Endothelial cell of umbilical vein (primary cell): ENCODE results near the gene CYFIP2. TPM values are rescaled to one million over a fixed set of nuclear protein-coding genes. Genes with fewer than 3 reads are reported as not detected.

Experiments used
- BruUV-seq: library from RNA; stranded (reverse); fragments of 400-500 nt; replicated peaks from 2 replicates; lab custom pipeline; 2021; lab: Mats Ljungman, UMichigan
- CTCF ChIA-PET: fragments of 300-600, 350-600 bp; sonication (Branson Sonifier 250); formaldehyde crosslinking; loops from one replicate; lab custom pipeline; 2021; ENCODE audit warnings: antibody characterized with exemption, inconsistent platforms; lab: Charles Lee
- POLR2A ChIA-PET: fragments of 300-600, 350-600 bp; sonication (Branson Sonifier 250); formaldehyde crosslinking; loops from one replicate; lab custom pipeline; 2021; ENCODE audit warnings: antibody characterized with exemption, inconsistent platforms; lab: Charles Lee
- DNase-seq: peaks from one replicate; pipeline ENCODE4 v3.0.0-alpha.2; 2011; ENCODE audit warnings: low read depth, low spot score
- FAIRE-seq: peaks from 2 replicates; lab custom pipeline; 2011; peaks lifted over from hg19 to GRCh38; lab: Jason Lieb, UNC
- H2AFZ ChIP-seq: 2 replicates; pipeline ENCODE4 v1.6.0; 2012; ENCODE audit warnings: low read depth, low read length, control low read depth, inconsistent platforms
- H3K27ac ChIP-seq: 2 replicates; pipeline ENCODE4 v1.5.1; 2011; ENCODE audit warnings: low read depth, mild to moderate bottlenecking, control low read depth, low read length, moderate library complexity; ENCODE audit not compliant: insufficient read depth
- H3K27me3 ChIP-seq, 2 experiments: 2 replicates each; pipeline versions ENCODE4 v1.6.0 to v1.6.1; 2011; ENCODE audit warnings: low read length in 2 of 2, mixed read lengths in 1 of 2; ENCODE audit not compliant: control insufficient read depth in 2 of 2, insufficient read depth in 2 of 2
- H3K36me3 ChIP-seq, 2 experiments: 2 replicates in 1 of 2; 3 replicates in 1 of 2; pipeline ENCODE4 v1.5.1; 2011; ENCODE audit warnings: low read length in 2 of 2, mild to moderate bottlenecking in 1 of 2, moderate library complexity in 1 of 2; ENCODE audit not compliant: control insufficient read depth in 2 of 2, insufficient read depth in 2 of 2; ENCODE audit errors: extremely low read depth in 1 of 2
- H3K4me1 ChIP-seq: 3 replicates; pipeline ENCODE4 v1.5.1; 2011; ENCODE audit warnings: mild to moderate bottlenecking, low read length; ENCODE audit not compliant: control insufficient read depth, insufficient read depth; ENCODE audit errors: extremely low read depth
- H3K4me2 ChIP-seq: 2 replicates; pipeline ENCODE4 v1.6.1; 2011; ENCODE audit warnings: low read length, control low read depth, mixed read lengths; ENCODE audit not compliant: insufficient read depth
- H3K4me3 ChIP-seq, 3 experiments: fragments of 200-600 bp in 1 of 3; sonication (generic), shearing (Covaris generic) in 1 of 3; replicated peaks in 1 of 3; 2 replicates each; pipeline ENCODE4 v1.5.1; 2011 to 2016; ENCODE audit warnings: control low read depth in 3 of 3, low read length in 3 of 3, mild to moderate bottlenecking in 2 of 3, inconsistent platforms in 1 of 3, low read depth in 1 of 3, moderate library complexity in 1 of 3; ENCODE audit not compliant: insufficient read depth in 1 of 3
- H3K79me2 ChIP-seq: 2 replicates; pipeline ENCODE4 v1.6.0; 2012; ENCODE audit warnings: low read length, inconsistent platforms; ENCODE audit not compliant: control insufficient read depth, insufficient read depth
- H3K9ac ChIP-seq: replicated peaks from 2 replicates; pipeline ENCODE3; 2011; ENCODE audit warnings: low read length, control low read depth; ENCODE audit not compliant: insufficient read depth; ENCODE audit errors: extremely low read depth
- H3K9me1 ChIP-seq: replicated peaks from 3 replicates; pipeline ENCODE4 v1.6.0; 2011; ENCODE audit warnings: mild to moderate bottlenecking, low read length; ENCODE audit not compliant: control insufficient read depth, insufficient read depth; ENCODE audit errors: extremely low read depth
- H3K9me3 ChIP-seq: replicated peaks from 2 replicates; pipeline ENCODE4 v1.5.1; 2012; ENCODE audit warnings: low read length, inconsistent platforms; ENCODE audit not compliant: control insufficient read depth, insufficient read depth
- H4K20me1 ChIP-seq: replicated peaks from 2 replicates; pipeline ENCODE3; 2011; ENCODE audit warnings: mild to moderate bottlenecking, low read length; ENCODE audit not compliant: control insufficient read depth, insufficient read depth; ENCODE audit errors: extremely low read depth
- EZH2 ChIP-seq: IDR thresholded peaks from 2 replicates; pipeline ENCODE4 v1.6.1; 2012; ENCODE audit warnings: borderline replicate concordance, low read depth, mild to moderate bottlenecking, moderate library complexity, low read length, inconsistent platforms; ENCODE audit not compliant: severe bottlenecking
- JUN ChIP-seq: IDR thresholded peaks from 2 replicates; pipeline ENCODE4 v1.6.1; 2011; ENCODE audit warnings: borderline replicate concordance, low read depth; ENCODE audit not compliant: insufficient read length, insufficient read depth
- dilution Hi-C: fragments of 300-500 bp; cut with MboI; formaldehyde crosslinking; loops from one replicate; pipeline ENCODE4 v1.15.0; 2019; ENCODE audit warnings: low sequenced_read_pairs; ENCODE audit not compliant: extremely low pct_ligation_motif_present
- intact Hi-C: fragments of 100-400 bp; cut with micrococcal nuclease; formaldehyde crosslinking; loops from one replicate; pipeline ENCODE4 v1.10.0; 2022
- polyA plus RNA-seq, 4 experiments: library from polyadenylated mRNA; depleted of rRNA in 3 of 4; stranded (reverse) in 3 of 4; unstranded in 1 of 4; fragments of >200 nt; gene quantifications; 2 replicates each; pipeline versions ENCODE4 v1.2.1 to v1.2.3, GENCODE V29; 2011 to 2012; ENCODE audit warnings: missing spikeins in 1 of 4
- total RNA-seq: library from RNA; stranded (reverse); gene quantifications from 2 replicates; pipeline ENCODE4 v1.2.3, GENCODE V29; 2021
- TF ChIP-seq, protein P1 (sequence below), 2 donors: IDR thresholded peaks; 1 replicate in 1 of 2; 2 replicates in 1 of 2; pipeline ENCODE4 v1.5.1; 2011; ENCODE audit warnings: low read length in 2 of 2, mild to moderate bottlenecking in 2 of 2, moderate library complexity in 2 of 2, control low read depth in 1 of 2, inconsistent platforms in 1 of 2, low read depth in 1 of 2; ENCODE audit not compliant: insufficient read depth in 1 of 2; ENCODE audit errors: extremely low read depth in 1 of 2

Gene CYFIP2
- total and polyA plus RNA-seq, 2 donors (not counting 3 experiments of a cell fraction or from before 2014, with no cell fraction given), result 9.2 to 22.4 TPM

DNA sequence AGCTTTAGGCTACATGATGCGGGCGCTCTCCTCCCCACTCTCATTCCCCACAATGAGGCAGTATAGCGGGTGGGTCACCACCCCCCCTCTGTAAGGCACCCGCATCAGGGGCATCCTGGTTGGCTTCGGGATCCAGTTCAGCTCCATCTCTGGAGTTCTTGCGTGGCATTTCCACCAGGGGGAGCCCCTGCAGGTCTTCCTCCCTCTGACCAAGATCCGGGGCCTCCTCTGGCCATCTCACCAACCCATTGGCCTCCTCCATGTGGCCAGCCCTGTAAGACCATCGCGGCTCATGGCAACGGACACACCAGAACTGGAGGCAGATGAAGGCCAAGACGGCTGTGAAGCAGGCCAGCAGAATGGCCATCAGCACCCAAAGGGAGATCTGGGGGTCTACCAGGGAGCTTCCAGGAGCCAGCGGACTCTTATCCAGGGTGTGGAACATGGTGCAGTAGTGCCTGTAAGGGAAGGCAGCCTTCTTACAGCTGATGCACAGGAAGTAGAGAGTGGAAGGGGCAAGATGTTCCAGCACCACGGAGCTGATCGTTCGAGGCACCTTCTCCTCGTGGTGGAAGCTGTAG is 77.0 kb downstream of the CYFIP2 start:
- Histone ChIP-seq H3K9me1 (no peaks in the 10 kb centered on the region), H3K27me3 (peaks cover 0 to 3% of the 10 kb centered on the region in 2 experiments), H3K9me3 (no peaks in the 10 kb centered on the region), H3K9ac (no peak overlapping the region), H3K79me2 (no peaks in the 10 kb centered on the region), H3K36me3 (no peaks in the 10 kb centered on the region), H3K4me3 (no peak overlapping the region), H3K4me2 (no peak overlapping the region), H3K4me1 (no peaks in the 10 kb centered on the region), H2AFZ (no peak overlapping the region), H3K27ac (no peak overlapping the region), H4K20me1 (no peaks in the 10 kb centered on the region)
- no peak for TF ChIP-seq JUN
- no peak for TF ChIP-seq EZH2
- TF ChIP-seq, protein P1, sequence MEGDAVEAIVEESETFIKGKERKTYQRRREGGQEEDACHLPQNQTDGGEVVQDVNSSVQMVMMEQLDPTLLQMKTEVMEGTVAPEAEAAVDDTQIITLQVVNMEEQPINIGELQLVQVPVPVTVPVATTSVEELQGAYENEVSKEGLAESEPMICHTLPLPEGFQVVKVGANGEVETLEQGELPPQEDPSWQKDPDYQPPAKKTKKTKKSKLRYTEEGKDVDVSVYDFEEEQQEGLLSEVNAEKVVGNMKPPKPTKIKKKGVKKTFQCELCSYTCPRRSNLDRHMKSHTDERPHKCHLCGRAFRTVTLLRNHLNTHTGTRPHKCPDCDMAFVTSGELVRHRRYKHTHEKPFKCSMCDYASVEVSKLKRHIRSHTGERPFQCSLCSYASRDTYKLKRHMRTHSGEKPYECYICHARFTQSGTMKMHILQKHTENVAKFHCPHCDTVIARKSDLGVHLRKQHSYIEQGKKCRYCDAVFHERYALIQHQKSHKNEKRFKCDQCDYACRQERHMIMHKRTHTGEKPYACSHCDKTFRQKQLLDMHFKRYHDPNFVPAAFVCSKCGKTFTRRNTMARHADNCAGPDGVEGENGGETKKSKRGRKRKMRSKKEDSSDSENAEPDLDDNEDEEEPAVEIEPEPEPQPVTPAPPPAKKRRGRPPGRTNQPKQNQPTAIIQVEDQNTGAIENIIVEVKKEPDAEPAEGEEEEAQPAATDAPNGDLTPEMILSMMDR (IDR thresholded peaks at IDR 0.05; ENCODE audit: extremely low read depth in 1 of 2, insufficient read depth in 1 of 2, low read depth in 1 of 2, low read length in 2 of 2), result peak; percentile 65
- ChIA-PET CTCF (interaction anchor here (0.6 to 5.3 kb wide), 38 partner anchors 8 to 405 kb away, joined by 3 to 52 read pairs (median 4); partner anchors contain the start of genes LSM11 and THG1L), POLR2A (no interaction called here)
- dilution Hi-C loops (loop anchor here (25.0 kb wide), 1 partner anchor 144 kb away; no protein-coding TSS in a partner anchor), intact Hi-C loops (loop anchor here (1.0 to 2.0 kb wide), 5 partner anchors 42 to 400 kb away; partner anchors contain the start of gene LSM11)
- peak; percentile 44 for FAIRE-seq
- peak; percentile 28 for DNase-seq
- no TSS peak for BruUV-seq
